AG09319 (cell line): ENCODE measurements around the gene SSBP2.
"Not testable (repeated sequence)": the region's sequence is repeated elsewhere in the genome, so short reads cannot be mapped to it uniquely, and the experiment has no call there.

Experiments
- DNase-seq: peaks from one replicate; pipeline ENCODE4 v3.0.0-alpha.2; 2010; ENCODE audit warnings: low read depth; ENCODE audit errors: extremely low read depth
- TF ChIP-seq, protein P1 (sequence below): IDR thresholded peaks from 2 replicates; pipeline ENCODE4 v1.5.1; 2011; ENCODE audit warnings: low read depth, mild to moderate bottlenecking, inconsistent platforms, low read length, moderate library complexity

The SSBP2 gene

DNA sequence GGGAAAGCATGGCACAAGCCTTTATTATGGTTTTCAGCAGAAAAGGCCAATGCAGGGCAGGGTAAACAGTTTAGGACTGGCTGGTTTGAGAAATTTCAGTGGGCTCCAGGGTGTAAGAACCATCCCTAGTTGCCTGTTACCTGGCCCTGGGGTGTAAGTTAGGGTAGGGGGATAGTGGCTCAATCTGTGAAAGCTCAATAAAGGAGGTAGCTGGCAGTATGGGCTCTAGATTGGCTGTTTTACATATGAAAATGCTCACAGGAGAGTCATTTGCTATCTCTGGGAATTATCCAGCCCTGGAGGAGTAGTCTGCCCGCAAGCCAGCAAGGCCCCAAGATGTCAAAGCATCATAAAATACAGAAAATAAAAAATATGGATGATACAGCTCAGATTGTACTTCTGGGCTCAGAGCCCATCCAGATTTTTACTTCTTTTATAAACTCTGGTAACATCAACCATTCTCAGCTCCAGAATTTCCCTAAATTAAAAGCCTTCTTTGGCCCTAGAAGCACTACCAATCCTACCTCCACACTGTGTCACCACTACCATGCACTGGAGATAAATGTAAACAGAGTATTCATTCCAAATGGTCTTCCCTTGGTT, 31.1 kb downstream of the SSBP2 start:
- TF ChIP-seq, protein P1, sequence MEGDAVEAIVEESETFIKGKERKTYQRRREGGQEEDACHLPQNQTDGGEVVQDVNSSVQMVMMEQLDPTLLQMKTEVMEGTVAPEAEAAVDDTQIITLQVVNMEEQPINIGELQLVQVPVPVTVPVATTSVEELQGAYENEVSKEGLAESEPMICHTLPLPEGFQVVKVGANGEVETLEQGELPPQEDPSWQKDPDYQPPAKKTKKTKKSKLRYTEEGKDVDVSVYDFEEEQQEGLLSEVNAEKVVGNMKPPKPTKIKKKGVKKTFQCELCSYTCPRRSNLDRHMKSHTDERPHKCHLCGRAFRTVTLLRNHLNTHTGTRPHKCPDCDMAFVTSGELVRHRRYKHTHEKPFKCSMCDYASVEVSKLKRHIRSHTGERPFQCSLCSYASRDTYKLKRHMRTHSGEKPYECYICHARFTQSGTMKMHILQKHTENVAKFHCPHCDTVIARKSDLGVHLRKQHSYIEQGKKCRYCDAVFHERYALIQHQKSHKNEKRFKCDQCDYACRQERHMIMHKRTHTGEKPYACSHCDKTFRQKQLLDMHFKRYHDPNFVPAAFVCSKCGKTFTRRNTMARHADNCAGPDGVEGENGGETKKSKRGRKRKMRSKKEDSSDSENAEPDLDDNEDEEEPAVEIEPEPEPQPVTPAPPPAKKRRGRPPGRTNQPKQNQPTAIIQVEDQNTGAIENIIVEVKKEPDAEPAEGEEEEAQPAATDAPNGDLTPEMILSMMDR, result no peak
- no peak for DNase-seq

DNA sequence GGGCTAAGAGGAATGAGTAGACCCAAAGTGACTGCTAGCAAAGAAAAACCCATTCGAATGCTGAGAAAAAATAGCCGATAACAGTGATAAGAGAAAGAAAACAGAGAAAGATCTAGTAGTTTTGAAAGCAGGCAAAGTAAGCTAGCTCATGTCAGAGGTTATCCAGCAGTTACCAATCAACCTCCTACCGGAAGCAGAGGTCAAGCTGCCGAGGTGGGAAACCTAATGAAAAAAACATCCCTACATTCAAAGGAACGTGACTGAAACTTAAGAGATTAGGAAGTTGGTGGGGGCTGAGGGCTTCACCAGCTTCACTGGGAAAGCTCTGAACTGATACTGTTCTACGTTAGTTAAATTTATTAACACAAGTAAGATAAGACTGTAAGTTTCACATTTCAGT, 32.6 kb downstream of the SSBP2 start:
- DNase-seq, result no peak
- TF ChIP-seq, protein P1, result no peak

DNA sequence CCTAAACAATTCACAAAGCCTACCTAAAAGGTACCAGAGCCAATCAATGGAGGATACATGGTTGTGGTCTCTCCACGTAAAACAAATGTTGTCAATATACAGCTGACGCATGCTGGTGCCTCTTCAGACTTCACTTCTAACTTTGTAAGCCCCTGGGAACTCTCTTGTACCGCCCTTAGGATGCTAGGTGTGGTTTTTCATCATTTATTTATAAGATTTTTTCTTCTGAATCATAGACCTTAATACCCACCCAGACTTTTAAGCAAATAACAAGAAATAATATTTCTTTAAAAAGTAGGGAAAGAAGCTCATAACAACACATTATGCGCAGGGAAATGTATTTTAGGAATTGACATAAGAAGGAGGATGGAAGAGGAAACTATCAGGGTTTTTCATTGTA, 33.0 kb downstream of the SSBP2 start:
- TF ChIP-seq, protein P1, result no peak

DNA sequence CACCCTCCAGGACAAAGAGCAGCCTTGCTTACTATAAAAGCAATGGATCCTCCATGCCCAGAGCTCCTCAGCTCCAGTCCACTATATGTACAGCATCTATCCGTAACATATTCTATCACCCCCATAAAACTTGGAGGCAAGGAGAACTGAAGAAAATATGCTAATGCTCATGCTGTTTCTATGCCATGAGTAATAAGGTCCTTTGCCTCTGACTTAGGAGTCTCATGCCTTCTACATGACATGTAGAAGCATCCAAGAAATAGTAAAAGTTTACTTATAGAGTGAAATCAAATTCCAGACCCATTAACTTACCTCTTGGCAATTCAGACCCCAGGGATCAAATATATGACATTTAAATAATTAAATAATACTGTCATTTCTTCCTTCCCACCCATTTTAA, 33.7 kb downstream of the SSBP2 start:
- DNase-seq, result no peak
- TF ChIP-seq, protein P1, result no peak

More for the DNA sequence above, 33.0 kb downstream of the SSBP2 start:
- DNase-seq, result no peak

DNA sequence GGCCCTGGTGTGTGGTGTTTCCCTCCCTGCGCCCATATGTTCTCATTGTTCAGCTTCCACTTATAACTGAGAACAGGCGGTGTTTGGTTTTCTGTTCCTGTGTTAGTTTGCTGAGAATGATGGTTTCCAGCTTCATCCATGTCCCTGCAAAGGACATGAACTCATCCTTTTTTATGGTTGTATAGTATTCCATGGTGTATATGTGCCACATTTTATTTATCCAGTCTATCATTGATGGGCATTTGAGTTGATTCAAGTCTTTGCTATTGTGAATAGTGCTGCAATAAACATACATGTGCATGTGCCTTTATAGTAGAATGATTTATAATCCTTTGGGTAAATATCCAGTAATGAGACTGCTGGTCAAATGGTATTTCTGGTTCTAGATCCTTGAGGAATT, 36.8 kb downstream of the SSBP2 start:
- DNase-seq, result not testable (repeated sequence)

DNA sequence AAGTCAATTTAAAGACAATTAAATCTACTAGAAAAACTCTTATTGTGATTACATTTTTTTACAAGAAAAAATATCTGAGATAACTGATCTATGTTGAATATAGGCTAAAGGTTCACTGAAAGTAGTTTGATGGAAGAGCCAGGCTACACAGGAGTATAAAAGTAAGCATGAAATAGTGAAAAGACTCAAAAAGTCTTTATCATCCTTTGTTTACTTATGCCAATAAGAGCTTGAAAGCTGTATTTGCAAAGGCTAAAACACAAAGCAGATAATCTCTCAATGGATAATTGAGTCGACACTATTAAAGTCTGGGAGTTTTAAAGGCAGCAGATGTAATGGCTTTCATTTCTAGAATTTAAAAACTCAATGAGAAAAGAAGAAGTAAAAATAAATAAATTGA, 42.0 kb downstream of the SSBP2 start:
- DNase-seq, result no peak
- TF ChIP-seq, protein P1, result no peak

DNA sequence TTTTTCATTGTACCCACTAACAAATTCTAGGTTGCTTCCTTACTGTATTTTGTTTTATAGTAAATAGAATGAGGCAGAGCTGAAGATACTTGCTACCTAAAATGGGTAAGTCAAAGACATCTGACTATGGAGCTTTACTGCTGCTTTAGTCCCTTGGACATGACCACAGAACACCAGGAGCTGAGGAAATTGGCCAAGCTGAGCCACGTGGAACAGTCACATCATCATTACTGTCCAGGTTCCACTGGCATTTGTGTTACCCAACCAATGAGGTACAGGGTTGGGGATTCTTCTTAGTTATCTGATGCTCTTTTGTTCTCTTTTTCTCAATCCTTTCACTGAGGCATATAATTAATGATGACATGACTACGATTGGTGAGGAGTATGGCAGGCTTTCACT, 47.1 kb downstream of the SSBP2 start:
- TF ChIP-seq, protein P1, result no peak
- DNase-seq, result no peak

DNA sequence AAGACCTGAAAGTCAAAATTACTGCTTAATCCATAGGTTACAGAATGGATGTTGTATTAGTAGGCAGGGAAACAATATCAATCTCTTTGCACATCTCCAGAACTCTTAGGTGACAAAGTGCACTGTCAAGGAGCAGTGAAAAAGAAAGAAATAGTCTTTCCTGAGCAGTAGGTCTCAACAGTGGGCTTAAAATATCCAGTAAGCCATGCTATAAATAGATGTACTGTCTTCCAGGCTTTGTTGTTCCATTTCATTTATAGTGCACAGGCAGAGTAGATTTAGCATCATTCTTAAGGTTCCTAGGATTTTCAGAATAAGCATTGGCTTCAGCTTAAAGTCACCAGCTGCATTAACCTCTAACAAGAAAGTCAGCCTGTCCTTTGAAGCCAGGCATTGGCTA, 50.7 kb downstream of the SSBP2 start:
- TF ChIP-seq, protein P1, result no peak
- no peak for DNase-seq
